Gastroesophageal sphincter (tissue), 3 donors: ENCODE data around the gene FOXN3.

Source experiments
- EP300 ChIP-seq: sonication (generic); formaldehyde crosslinking; IDR thresholded peaks from one replicate; pipeline ENCODE4 v1.6.1; 2017; ENCODE audit warnings: antibody characterized with exemption, mild to moderate bottlenecking
- POLR2A ChIP-seq, 2 donors: fragments of 450-650 bp; IDR thresholded peaks; one replicate each; pipeline ENCODE4 v1.6.1; 2017; ENCODE audit warnings: antibody characterized with exemption in 2 of 2, mild to moderate bottlenecking in 2 of 2, moderate library complexity in 1 of 2
- POLR2AphosphoS5 ChIP-seq: sonication (generic); formaldehyde crosslinking; IDR thresholded peaks from one replicate; pipeline ENCODE4 v1.6.1; 2017; ENCODE audit warnings: antibody characterized with exemption
- TF ChIP-seq, protein P1 (sequence below), 4 experiments: fragments of 200-600 bp in 2 of 4; fragments of 450-650 bp in 2 of 4; sonication (generic) in 1 of 4; IDR thresholded peaks; one replicate each; pipeline ENCODE4 v1.5.1; 2017 to 2019; ENCODE audit warnings: antibody characterized with exemption in 4 of 4, mild to moderate bottlenecking in 2 of 4, moderate library complexity in 2 of 4

DNA sequence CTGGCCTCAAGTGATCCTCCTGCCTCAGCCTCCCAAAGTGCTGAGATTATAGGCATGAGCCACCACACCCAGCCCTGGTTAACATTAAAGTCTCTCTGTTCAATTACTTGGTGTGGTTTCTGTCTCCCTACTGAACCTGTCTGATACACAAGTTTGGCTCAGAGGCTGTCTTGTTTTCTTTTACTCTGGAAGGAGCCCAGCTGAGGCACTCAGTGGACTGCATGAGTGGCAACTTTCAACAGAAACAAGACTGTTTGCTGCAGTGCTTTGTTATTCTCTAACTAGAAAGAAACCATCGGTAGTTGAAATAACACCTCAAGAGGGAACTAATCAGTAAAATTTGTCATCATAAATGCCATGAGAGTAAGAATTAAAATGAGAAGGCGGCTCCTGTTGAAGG is 238.7 kb downstream of the FOXN3 start:
- TF ChIP-seq, protein P1, sequence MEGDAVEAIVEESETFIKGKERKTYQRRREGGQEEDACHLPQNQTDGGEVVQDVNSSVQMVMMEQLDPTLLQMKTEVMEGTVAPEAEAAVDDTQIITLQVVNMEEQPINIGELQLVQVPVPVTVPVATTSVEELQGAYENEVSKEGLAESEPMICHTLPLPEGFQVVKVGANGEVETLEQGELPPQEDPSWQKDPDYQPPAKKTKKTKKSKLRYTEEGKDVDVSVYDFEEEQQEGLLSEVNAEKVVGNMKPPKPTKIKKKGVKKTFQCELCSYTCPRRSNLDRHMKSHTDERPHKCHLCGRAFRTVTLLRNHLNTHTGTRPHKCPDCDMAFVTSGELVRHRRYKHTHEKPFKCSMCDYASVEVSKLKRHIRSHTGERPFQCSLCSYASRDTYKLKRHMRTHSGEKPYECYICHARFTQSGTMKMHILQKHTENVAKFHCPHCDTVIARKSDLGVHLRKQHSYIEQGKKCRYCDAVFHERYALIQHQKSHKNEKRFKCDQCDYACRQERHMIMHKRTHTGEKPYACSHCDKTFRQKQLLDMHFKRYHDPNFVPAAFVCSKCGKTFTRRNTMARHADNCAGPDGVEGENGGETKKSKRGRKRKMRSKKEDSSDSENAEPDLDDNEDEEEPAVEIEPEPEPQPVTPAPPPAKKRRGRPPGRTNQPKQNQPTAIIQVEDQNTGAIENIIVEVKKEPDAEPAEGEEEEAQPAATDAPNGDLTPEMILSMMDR (IDR thresholded peaks at IDR 0.05), result no peak
- TF ChIP-seq POLR2A (IDR thresholded peaks at IDR 0.05) (no peak), POLR2AphosphoS5 (no peak), EP300 (no peak)
